HFFc6 (cell line): ENCODE results near the gene B3GNT2. TPM values are rescaled to one million over a fixed set of nuclear protein-coding genes. Genes with fewer than 3 reads are reported as not detected.

ENCODE experiments used
- DNase-seq: peaks from one replicate; pipeline ENCODE4 v3.0.0-alpha.2; 2018
- H3K27ac Mint-ChIP-seq: 2 replicates; pipeline ENCODE4 v1.8.0; 2020; ENCODE audit warnings: mild to moderate bottlenecking, mixed read lengths
- H3K27me3 Mint-ChIP-seq: 2 replicates; pipeline ENCODE4 v1.8.0; 2021; ENCODE audit warnings: mild to moderate bottlenecking, moderate library complexity, mixed read lengths; ENCODE audit not compliant: insufficient read depth
- H3K36me3 Mint-ChIP-seq: 2 replicates; pipeline ENCODE4 v1.8.0; 2021; ENCODE audit warnings: low read depth, mixed read lengths
- H3K4me1 Mint-ChIP-seq: 2 replicates; pipeline ENCODE4 v1.8.0; 2020; ENCODE audit warnings: low read depth, mixed read lengths
- H3K4me3 Mint-ChIP-seq: 2 replicates; pipeline ENCODE4 v1.8.0; 2020; ENCODE audit warnings: mild to moderate bottlenecking, moderate library complexity, mixed read lengths
- H3K9me3 Mint-ChIP-seq: 2 replicates; pipeline ENCODE4 v1.8.0; 2020; ENCODE audit warnings: mild to moderate bottlenecking, mixed read lengths
- total RNA-seq, 6 experiments: library from RNA; stranded (reverse); fragmentation: NEBNext Ultra II Directional; extraction: Animal tissue kit (Norgen Biotek cat#: 25700); gene quantifications; 2 replicates in 1 of 6; 3 replicates in 5 of 6; pipeline ENCODE4 v1.2.3, GENCODE V29; 2021
- TF ChIP-seq, protein P1 (sequence below): fragments of 200-600 bp; sonication (generic); IDR thresholded peaks from 2 replicates; pipeline ENCODE4 v1.5.0; 2021; ENCODE audit warnings: antibody characterized with exemption, mild to moderate bottlenecking

The B3GNT2 gene
- total RNA-seq, 6 experiments from 2014 or later = 12.5 to 16.7 (median 15.1) TPM

DNA sequence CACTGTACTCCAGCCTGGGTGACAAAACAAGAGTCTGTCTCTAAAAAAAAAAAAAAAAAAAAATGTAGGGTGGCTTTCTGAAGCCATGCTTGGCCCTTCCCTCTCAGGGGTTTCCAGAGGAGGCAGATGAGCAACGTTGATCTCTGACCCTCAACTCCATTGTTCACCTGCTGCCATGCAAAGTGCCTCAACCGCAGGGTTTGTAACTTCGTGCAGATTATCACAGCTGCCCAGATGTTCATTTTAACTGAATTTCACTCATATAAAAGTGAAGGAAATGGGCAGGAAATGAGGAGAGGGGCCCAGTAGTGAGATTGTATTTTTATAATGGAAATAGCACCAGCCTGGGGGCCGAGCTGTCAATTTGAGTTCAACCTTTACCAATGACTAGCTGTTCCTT, 14.9 kb upstream of the B3GNT2 start:
- TF ChIP-seq, protein P1, sequence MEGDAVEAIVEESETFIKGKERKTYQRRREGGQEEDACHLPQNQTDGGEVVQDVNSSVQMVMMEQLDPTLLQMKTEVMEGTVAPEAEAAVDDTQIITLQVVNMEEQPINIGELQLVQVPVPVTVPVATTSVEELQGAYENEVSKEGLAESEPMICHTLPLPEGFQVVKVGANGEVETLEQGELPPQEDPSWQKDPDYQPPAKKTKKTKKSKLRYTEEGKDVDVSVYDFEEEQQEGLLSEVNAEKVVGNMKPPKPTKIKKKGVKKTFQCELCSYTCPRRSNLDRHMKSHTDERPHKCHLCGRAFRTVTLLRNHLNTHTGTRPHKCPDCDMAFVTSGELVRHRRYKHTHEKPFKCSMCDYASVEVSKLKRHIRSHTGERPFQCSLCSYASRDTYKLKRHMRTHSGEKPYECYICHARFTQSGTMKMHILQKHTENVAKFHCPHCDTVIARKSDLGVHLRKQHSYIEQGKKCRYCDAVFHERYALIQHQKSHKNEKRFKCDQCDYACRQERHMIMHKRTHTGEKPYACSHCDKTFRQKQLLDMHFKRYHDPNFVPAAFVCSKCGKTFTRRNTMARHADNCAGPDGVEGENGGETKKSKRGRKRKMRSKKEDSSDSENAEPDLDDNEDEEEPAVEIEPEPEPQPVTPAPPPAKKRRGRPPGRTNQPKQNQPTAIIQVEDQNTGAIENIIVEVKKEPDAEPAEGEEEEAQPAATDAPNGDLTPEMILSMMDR = no peak
- H3K36me3 Mint-ChIP-seq = no peaks in the 10 kb centered on the region
- H3K4me3 Mint-ChIP-seq = no peak overlapping the region
- no peak for DNase-seq
- no peak overlapping the region for H3K27ac Mint-ChIP-seq
- H3K9me3 Mint-ChIP-seq = no peaks in the 10 kb centered on the region
- peaks cover 3% of the 10 kb centered on the region; the same call in 1 of the 2 replicates for H3K27me3 Mint-ChIP-seq
- no peaks in the 10 kb centered on the region for H3K4me1 Mint-ChIP-seq

DNA sequence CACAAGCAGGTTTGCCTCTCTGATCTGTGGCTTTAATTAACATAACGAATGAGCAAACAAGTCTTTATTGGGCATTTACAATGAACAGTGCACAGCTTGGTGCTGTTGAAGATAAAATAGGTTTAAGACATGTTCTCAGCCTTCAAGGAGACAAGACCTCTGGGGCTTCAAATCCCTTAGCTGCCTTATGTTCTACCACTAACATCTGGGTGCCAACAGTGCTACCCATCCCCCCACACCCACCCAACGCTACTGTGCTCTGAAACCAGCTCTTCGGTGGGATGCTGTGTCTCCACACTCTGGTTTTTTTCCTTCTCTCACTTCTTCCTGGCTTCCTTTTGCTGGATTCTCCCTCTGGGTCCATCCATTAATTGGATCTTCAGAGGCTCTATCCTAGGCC, 14.1 kb upstream of the B3GNT2 start:
- H3K4me1 Mint-ChIP-seq = no peaks in the 10 kb centered on the region
- peaks cover 3% of the 10 kb centered on the region for H3K27me3 Mint-ChIP-seq
- no peak overlapping the region for H3K27ac Mint-ChIP-seq
- TF ChIP-seq, protein P1 = no peak
- DNase-seq = no peak
- H3K36me3 Mint-ChIP-seq = no peaks in the 10 kb centered on the region
- H3K9me3 Mint-ChIP-seq = no peaks in the 10 kb centered on the region
- H3K4me3 Mint-ChIP-seq = no peak overlapping the region

DNA sequence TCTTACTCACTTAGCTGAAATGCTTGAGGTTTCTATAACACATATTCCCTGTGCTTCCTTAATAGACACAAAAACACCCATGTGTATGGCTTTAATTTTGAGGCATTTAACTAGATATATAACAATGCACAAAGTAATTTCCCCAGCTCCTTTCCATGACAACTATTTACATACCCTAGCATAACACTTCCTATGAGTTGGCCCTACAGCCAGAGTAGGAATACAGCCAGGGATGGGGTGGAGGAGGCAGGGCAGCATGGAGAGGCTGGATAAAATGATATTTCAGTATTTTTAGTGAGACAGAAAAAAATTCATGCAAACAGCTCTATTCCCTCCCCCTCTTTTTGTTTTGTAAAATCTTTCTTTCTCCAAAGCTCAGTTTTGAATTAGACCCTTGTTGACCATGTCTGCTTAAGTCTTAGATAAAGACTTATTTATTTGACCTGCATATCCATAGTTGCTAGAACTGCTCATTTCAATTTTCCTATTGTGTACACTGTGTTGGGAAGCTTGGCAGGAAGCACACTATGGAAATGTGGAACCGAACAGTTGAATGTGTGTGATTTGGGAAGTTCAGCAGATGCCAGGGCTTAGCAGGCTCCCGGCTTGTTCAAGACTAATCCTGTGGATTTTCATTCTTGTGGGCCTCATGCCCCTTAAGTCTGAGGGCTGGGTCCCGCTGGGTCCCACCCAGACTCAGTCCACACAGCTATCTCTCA, 11.2 kb upstream of the B3GNT2 start:
- Mint-ChIP-seq H3K27me3 (peaks cover 12% of the 10 kb centered on the region), H3K9me3 (no peaks in the 10 kb centered on the region), H3K4me3 (no peak overlapping the region), H3K4me1 (no peaks in the 10 kb centered on the region), H3K36me3 (no peaks in the 10 kb centered on the region), H3K27ac (no peak overlapping the region)
- TF ChIP-seq, protein P1 = no peak
- no peak for DNase-seq

DNA sequence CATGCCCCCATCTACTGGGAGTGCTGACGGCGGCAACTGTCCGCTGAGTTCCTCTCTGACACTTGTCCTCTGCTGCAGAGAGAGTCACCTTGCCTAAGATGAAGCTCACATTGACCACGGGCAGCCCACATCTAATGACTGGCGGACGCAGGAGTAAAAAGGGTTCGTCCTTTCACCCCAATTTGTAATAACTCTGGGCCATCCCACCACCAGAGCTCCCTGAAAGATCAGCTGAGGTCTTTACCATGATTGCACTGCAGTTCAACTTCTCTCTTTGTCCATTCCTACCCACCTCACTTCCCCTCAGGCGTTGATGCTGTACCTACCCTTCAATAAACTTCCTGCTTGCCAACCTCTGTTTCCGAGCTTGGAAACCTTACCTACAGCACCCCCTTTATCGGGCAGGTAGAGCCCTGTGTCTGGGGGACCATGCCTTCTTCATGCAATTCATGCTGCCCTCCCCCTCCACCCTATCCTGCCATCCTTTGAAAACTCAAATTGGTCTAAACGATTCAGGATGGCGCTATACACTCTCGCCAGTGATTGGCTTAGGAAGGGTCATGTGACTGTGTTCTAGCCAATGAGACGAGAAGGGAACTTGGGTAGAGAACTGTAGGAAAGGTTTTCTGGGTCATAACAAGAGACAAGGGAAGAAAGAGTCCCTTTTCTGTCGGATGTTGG, 10.3 kb upstream of the B3GNT2 start:
- no peak overlapping the region for H3K27ac Mint-ChIP-seq
- H3K27me3 Mint-ChIP-seq = peaks cover 17% of the 10 kb centered on the region
- no peak for DNase-seq
- TF ChIP-seq, protein P1 = no peak
- H3K9me3 Mint-ChIP-seq = no peaks in the 10 kb centered on the region
- H3K36me3 Mint-ChIP-seq = no peaks in the 10 kb centered on the region
- H3K4me1 Mint-ChIP-seq = no peaks in the 10 kb centered on the region
- H3K4me3 Mint-ChIP-seq = no peak overlapping the region

DNA sequence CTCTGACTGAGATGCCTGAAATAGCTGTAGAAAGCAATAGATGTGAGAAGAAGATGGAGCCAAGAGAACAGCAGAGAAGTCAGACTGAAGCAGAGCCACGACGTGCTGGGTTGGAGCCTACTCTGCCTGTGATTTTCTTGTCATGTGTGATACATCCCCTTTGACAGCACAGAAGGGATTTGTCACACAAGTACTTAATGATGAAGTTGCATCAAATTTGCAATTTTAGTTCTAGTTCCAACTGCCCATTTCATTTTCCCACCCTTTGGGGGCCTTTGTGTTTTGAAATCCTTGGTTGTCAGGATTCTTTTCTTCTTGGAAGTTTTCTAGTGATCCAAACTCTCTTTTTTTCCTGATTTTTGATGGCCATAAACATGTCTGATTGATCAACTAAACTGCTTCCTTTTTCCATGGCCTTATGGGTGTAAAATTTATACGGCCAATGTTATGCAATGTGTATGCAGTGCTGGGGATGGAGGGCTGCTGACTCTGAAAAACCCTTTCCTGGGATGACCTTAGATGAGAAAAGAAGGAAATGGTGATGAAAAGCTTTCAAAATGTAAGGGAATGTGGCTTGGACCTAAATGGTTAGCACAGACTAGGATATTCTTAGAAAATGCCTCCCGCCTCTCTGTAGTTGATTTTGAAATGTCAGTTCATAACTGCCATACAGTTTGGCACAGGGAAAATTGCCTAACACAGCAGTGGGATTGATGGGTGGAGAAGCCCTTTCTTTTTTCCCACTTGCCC, 9.6 kb upstream of the B3GNT2 start:
- no peaks in the 10 kb centered on the region for H3K4me1 Mint-ChIP-seq
- H3K36me3 Mint-ChIP-seq = no peaks in the 10 kb centered on the region
- no peak overlapping the region for H3K27ac Mint-ChIP-seq
- TF ChIP-seq, protein P1 = no peak
- no peaks in the 10 kb centered on the region for H3K9me3 Mint-ChIP-seq
- no peak overlapping the region for H3K4me3 Mint-ChIP-seq
- DNase-seq = no peak
- peaks cover 23% of the 10 kb centered on the region for H3K27me3 Mint-ChIP-seq
